ENCODE measurements around the gene CENPE.

DNA sequence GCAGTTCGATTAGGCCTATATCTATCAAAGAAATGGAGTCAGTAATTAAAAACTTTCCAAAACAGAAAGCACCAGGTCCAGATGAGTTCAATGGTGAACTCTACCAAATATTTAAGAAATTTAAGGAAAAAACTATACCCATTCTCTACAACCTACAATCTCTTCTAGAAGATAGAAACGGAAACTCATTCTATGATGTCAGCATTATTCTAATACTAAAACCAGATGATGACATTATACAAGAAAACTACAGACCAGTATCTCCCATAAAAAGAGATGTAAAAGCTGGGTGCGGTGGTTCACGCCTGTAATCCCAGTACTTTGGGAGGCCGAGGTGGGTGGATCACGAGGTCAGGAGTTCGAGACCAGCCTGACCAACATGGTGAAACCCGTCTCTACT lies 69.0 kb downstream of the CENPE start:
- TF ChIP-seq EZH2 (IDR thresholded peaks at IDR 0.05; ENCODE audit: low read depth), result no peak
- TF ChIP-seq, protein P1, sequence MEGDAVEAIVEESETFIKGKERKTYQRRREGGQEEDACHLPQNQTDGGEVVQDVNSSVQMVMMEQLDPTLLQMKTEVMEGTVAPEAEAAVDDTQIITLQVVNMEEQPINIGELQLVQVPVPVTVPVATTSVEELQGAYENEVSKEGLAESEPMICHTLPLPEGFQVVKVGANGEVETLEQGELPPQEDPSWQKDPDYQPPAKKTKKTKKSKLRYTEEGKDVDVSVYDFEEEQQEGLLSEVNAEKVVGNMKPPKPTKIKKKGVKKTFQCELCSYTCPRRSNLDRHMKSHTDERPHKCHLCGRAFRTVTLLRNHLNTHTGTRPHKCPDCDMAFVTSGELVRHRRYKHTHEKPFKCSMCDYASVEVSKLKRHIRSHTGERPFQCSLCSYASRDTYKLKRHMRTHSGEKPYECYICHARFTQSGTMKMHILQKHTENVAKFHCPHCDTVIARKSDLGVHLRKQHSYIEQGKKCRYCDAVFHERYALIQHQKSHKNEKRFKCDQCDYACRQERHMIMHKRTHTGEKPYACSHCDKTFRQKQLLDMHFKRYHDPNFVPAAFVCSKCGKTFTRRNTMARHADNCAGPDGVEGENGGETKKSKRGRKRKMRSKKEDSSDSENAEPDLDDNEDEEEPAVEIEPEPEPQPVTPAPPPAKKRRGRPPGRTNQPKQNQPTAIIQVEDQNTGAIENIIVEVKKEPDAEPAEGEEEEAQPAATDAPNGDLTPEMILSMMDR (conservative IDR thresholded peaks at IDR 0.05), result no peak

Measured in PC-9 (cell line).